GM19455 (cell line): ENCODE data around the gene MAN1C1.

Experiments
- ATAC-seq: cut with Tn5 transposase; IDR thresholded peaks from one replicate; pipeline ENCODE4 v1.9.1; 2021; ENCODE audit not compliant: unreplicated experiment

MAN1C1 gene

DNA sequence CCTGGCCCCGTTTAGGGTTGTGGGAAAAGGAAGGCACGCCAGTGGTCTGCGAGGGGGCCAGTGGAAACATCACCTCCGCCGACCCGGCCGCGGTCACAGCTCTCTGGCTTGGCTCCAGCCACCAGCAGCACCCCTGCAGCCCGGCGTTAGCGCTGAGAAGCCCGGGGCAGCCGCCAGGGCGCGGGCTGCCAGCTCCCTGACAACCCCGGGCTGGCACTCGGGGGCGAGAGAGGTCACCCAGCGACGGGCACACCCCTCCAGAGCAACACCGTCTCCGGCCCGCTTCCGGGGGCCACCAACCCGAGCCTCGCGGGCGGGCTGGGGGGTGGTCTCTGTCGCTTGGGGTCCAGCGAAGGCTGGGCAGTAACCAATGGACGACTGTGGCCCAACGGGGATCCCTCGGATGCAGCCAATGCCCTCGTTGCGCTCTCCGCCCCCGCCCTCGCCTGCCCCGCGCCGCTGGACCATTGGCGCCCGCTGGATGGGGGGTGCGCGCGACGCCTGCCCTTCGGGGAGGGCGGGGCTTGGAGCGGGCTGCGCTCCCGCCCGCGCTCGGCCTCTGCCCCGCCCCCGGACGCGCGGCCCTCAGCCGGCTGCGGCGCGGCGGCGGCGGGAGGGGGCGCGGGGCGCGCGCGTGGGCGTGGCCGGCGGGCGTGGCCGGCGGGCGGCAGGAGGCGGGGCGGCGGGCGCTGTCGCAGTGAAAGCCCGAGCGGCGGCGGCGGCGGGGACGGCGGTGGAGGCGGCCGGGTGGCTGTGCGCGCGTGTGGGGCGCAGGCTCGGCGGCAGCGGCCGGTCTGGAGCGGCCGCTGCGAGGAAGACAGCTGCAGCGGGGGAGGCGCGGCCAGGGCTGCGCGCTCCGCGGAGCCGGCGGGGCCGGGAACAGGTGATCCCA, at the start of gene MAN1C1:
TSS of gene MAN1C1 (plus strand) at position 697 of the 892 bp plus-strand sequence. CDS start 1,007 bp downstream, outside the sequence.
- peak; percentile 58 for ATAC-seq

DNA sequence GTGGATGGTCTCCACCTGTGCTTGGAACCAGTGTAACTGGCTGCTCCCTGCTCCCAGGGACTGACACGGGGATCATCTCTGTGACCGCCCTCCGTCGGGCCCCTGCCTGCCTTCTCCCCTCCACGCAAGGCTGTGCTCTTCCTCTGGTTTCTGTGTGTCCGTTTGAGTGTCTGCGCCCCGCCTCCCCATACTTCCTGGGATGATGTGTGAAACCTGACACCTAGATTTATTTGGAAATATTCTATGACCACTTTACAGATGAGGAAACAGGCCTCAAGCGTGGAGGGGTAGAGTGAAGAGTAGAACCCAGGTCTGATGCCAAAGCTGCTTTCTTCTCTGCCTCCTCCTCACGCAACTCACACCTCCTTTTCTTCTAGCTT, 48.9 kb upstream of the MAN1C1 start:
- ATAC-seq = no peak

DNA sequence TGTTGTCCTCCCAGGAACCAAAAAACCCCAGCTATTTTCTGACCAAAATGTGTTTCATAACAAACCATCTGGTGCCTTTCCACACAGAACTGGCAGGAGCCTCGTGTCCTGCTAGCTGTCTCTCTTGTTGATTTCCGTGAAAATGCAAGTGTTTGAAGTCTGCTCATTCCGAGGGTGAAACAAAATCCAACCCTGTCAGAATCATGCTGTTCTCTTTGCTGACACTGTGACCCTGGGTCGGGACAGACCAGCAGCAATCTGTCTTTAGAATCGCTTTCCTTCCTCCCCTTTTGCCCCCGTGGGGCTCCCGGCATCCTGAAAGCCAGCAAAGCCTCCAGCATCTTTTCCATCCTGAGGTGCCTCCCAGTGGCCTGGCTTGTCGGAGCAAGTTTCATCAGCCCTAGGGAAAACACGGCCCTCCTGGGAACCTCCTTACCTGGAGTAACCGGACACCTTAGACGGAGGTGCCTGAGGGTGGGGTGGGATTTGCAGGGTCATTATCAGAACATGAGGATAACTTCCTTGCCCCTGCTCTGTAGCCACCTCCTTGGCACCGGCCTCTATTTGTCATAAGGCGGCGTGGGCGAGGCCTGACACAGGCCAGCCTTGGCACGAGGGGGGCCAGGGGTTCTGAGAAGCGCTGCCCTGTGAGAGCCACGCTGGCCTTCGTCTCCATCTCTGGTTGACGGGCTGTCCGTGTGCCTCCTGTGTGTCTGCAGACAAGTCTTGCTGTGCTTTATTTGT, 48.3 kb upstream of the MAN1C1 start:
- ATAC-seq = no peak

DNA sequence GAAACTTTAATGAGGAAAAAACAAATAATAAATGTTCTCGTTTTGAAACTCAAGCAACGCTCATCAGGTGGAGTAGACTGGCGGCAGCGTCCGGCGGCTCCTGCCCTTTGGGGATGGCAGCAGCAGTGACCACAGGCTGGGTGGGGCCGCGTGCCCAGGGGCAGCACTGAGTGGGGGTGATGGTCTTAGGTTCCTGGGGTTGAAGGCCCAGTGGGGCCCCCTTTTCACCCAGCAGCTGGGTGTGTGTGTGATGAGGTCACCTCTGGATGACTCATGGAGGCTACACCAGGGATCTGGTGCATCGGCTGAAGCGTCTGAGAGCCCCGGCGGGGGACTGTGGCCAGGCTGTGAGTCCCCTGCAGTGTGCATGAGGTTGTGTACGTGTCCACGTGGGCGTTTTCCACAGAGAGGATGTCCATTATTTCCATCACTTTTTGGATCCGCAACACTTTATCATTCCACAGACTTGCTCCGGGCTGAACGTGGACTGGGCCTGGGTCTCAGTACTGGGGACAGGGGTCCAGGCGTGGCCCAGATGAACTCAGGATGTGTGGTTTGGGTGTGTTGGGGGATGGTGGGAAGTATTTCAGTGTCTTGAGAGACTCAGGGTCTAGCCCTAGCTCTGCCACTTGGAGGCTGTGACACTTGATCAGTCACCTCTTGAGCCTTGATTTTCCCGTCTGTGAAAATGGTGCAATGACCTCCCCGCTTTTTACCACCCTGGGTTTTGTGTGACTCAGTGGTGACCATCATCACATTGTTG, 47.6 kb upstream of the MAN1C1 start:
- ATAC-seq = no peak

DNA sequence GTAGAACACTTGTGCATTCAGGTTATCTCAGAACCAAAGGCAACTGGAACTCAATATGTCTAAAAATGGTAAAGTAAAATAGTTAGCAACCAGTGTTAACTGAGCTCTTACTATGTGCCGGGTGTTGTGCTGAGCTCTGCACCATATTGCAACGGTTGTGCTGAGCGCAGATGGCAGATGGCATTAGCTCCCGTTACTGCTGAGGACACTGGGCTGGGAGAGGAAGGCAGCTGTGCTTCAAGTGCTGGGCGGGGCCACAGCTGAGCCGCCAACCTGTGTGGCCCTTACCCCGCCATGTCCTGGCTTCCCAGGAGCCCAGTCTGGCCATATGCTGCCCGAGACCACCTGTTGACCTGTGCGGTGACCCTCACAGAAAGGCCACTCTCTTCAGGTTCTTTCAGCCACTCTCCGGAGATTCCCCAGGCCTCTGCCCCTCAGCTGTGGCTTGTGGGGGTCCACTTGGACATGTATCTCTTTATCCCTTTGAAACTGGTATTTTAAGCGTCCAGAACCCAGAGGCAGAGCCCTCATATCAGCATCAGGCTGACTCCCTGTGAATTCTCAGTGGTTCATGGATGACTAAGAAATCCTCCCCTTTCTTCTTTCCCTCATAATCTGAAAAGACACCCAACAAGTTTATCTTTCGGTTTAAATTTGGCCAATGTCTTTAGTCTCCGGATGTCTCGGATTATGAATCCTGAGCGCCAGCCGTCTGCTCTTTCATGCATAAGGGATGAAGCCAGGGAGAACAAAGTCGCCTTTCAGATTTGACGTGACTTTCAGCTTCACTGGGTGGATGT, 46.8 kb upstream of the MAN1C1 start:
- no peak for ATAC-seq

DNA sequence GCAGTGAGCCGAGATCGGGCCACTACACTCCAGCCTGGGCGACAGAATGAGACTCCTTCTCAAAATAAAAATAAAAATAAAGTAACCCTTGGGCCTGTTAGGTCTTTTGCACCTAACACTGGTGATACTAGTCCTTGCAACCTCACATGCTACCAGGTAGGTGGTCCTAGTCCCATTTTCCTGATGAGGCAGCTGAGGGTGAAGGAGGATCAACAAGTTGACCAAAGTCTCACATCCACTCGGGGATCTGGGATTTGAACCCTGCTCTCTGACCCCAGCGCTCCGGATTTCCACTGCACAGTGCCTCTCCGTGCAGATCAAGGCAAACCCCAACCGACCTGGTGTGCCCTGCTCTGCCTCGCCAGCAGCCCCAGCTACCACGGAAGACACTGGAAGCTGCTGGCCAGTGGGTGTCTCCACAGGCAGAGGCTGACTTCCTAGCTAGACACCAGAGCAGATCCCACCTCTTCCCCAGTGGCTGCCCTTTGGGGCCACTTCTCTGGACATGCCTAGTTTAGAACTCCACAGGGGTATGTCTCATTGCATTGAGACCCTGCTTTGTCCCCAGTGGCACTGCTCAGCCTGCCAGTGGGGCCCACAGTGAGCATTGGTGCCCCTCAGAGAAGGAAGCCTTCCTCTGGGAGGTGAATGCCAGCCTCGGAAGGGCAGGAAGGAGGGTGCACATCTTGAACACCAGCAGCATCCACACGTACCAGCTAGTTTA, 45.6 kb upstream of the MAN1C1 start:
- no peak for ATAC-seq

DNA sequence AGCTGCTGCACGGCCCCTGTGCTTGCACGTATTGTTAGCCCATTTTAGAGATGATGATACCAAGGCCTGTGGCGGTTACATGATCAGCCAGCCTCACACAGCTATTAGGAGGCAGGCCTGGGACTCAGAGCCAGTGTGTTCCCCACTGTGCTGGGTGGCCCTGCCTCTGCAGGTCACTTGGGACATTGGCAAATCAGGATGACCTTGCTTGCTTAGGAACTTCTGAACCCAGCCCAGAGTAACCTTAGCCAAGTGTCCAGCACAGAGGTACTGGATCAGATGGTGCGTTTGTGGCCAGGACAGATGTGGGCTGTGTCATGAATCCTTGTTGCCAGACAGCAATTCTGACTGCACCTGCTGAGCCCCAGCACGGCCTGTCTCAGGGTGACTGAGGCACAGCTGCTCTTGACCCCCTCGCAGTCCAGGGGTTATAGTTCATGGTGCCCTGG, 45.0 kb upstream of the MAN1C1 start:
- ATAC-seq = no peak

DNA sequence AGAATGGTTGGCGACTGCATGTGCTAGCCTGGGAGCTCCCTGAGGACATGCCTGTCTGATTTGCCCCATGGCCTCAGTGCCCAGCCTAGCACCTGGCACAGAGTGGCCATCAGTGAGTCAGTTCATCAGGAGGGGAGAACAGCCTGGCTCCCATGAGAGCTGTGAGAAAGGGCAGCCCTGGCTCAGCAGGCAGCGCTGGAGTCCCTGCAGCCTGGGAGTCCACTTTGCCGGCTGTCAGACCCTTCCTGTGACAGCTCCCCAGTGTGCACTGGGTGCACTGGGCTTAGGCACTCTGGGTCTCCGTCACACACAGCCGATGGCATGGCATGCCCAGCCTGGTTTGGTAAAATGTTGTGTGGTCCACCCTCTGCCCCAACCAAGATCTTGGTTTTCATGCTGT, 44.5 kb upstream of the MAN1C1 start:
- no peak for ATAC-seq

DNA sequence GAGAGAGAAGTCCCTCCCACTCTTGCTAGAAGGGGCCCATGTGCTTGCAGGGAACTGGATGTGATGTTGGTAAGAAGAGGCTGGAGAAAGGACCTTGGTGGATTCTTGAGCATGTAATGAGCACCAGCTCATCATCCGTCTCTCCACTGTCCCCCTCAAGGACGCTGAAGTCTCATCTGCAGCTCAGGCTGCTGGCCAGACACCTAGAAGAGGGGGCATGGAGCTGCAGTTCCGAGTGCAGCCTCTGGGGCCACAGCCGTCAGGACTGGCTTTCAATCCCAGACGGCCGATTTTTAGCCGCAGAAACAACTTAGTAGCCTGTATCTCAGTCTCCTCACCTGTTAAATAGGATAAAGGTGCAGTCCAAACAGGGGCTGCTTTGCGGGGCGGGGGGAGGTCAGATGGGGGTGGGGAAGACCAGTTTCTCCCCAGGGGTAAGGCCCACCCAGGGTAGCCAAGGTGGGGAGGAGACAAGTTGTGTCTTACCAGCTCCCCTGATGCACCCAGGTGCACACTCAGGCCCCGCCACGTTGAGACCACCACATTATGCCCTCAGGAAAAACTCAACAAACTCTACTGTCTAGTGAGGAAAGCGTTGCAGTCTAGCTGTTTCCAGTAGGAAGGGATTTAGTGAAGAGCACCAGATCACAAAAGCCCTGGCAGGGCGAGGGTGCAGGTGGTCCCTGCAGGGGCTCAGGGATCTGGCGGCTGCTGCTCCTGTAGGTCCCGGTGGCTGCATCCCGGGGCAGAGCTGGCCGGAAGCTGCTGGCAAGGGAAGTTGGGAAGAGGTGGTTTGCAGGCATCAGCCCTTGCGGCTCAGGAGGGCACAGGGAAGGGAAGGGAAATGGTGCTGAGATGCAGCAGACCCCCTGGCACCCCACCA, 43.6 kb upstream of the MAN1C1 start:
- ATAC-seq = no peak

DNA sequence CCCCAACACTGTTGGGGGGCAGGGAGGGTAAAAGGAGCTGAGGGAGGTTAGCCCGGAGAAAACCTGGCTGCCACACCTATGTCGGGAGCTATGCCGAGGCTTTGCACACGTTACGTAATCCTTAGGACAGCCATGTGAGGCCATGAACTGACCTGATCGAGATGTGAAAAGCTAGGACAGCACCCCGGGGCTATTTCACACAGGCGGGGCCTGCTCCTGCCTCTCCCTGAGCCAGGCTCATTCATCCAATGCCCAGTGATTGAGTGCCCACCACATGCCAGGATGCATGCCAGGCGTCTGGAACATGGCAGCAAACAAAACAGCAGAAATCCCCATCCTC, 43.0 kb upstream of the MAN1C1 start:
- ATAC-seq = no peak

DNA sequence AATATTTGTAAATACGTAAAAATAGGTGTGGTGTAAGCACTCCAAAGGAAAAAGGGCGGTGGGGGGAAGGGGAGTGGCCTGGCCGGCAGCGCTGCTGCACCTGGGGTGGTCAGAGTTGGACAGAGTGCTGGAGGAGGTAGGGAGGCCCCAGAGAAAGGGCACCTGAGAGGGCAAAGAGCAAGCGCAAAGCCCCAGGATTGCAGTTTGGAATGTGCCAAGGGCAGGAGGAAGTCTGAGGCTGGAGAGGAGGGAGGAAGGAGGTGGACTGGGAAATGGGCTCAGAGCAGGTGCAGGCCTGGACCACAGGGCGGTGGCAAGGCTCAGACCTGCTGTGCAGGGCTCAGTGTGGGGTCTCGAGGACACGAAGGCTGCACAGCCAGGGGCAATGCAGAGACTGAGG, 42.6 kb upstream of the MAN1C1 start:
- no peak for ATAC-seq

DNA sequence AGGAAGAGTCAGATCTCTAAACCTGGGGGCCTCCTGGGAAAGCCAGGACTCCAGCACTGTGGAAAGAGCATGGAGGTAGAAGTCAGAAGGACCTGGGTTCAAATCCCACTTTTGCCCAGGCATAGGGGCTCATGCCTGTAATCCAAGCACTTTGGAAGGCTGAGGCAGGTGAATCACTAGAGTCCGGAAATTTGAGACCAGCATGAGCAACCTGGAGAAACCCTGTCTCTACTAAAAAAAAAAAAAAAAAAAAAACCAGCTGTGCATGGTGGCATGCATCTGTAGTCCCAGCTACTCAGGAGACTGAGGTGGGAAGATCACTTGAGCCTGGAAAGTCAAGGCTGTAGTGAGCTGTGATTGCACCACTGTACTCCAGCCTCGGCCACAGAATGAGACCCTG, 41.4 kb upstream of the MAN1C1 start:
- no peak for ATAC-seq

DNA sequence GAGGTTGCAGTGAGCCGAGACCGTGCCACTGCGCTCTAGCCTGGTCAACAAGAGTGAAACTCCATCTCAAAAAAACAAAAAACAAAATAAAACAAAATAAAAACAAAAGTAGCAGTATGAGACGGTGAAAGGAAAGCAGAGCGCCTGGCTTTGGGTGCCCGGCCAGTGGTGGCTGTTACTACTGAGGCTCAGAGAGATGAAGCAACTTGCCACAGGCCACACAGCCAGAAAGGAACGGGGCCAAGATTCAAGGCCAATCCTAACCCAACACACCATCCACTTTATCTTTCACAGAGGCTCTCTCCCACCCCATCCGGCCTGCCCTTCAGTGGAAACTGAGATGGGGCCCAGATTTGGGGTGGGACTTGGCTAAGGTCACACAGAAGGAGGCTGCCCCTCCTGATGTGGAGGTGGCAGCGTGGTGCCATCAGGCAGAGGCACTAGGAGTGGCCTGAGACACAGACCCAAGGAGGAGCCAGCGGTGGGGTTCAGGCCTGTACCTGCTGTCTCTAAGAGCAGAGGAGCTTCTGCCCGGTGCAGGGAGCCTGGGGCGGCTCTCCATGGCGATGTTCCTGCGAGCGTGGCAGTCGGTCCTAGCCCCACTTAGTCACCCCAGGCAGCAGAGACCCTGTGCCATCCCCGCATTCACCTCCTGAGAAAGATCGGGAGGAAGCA, 40.0 kb upstream of the MAN1C1 start:
- no peak for ATAC-seq

DNA sequence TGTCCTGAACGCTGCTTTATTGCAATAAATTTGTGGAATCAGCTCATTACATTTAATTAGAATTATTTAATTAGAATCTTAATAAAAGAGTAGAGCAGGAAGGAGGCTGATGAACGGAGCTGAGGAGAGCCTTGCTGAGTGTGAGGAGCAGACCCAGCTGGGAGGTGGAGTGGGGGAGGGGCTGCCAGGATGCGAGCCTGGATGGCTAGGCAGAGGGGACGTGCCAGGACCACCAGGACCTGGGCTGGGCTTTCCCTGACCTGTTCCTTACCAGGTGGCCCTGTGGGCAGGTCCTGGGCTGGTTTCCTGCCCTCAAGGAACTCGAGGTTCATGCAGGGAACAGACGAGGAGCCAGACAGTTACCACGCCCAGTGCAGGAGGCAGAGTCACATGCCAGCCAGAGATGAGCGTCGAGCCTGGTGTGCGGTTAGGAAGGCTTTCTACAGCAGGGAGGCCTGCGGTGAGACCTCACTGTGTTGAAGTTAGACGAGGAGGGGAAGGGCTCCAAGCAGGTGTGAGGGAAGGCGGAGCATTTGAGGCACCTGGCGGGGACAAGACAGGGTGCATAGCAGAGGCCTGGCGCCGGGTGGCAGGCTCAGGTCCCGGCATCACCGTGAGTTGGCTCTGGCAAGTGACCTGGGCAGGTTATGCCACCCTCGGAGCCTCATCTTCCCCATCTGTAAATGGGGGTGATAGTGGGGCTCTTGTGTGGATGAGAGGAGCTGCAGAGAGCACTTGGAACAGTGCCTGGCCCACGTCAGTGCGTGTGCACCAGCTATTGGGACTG, 39.3 kb upstream of the MAN1C1 start:
- no peak for ATAC-seq

DNA sequence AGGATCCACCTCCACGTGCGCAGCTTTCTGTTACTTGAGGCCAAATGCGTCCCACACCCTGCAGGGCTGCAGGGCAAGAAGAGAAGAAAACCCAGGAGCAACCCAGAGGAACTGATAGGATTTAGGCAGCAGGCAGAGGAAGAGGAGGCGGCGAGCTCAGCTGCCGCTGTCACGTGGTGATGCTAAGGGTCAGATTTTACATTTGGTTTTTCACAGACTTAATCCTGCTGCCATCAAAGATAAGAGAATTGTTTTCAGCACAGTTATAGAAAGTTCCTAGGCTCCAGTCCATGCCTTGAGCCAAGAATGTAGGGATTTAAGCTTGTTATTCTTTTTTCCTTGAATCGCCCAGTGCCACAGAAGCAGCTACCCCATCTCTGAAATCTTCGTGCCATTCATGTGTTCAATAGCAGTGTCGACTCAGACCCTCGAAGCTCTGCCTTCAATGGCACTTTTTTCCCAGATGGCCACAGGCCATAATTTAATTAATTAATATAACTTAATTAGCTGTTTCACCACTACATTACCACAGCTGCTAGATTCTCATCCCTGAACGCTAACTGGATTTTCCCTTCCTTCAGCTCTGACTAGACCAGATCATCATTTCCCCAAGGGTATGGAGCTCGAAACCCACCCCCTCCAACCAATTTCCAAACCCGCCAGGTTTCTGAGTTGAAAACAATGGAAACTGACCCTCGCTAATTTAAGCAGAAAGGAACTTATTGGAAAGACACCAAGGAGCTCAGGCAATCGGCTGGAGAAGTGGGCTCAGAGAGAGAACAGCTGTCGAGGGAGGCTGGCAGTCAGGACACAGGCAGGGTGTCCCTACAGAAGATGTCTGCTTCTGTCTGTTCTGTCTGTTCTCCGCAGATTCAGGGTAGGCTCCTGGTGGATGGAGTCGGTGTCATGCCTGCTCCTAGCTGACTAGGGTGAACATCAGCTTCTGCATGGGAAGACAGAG, 37.0 kb upstream of the MAN1C1 start:
- no peak for ATAC-seq

DNA sequence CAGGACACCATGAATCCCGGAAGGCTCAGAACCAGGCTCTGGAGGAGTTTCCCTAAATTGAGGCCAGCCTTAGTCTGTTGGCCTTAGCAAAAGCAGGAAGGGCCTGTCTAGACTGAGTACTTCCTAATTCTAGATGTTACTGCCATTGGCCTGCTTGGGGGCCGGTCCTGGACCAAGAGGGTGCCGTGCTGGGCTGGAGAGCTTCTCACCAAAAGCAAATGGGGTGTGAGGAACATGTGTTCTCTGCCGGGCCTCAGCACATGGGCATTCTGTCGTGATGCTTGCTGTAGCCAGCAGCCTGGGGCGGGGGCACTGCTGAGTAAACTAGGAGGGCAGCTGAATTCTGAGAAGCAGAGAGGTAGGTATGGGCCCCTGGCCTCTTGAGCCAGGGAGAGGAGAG, 35.7 kb upstream of the MAN1C1 start:
- no peak for ATAC-seq

DNA sequence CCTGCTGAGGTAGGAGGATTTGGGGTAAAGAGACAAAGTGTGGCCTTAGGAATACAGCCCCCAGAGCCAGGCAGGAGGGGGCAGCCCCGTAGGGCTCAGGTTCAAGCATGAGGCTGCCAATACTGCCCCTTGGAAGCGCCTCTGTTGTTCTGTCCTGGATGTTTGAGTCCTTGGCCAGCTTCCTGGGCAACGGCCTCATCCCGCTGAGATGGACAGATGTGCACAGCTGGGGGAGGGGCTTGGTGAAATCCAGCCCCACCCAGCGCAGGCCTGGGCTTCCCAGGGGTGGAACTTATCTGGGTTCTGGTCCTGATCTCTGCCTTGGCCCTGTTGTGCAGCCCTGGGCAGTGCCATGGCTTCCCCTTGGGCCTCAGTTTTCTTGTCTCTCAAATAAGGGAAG, 34.8 kb upstream of the MAN1C1 start:
- no peak for ATAC-seq
